GM21717 (cell line): ENCODE measurements around the gene SULT4A1.

Experiments
- ATAC-seq: cut with Tn5 transposase; IDR thresholded peaks from one replicate; pipeline ENCODE4 v1.9.1; 2021; ENCODE audit warnings: mild to moderate bottlenecking, moderate library complexity; ENCODE audit not compliant: unreplicated experiment

The SULT4A1 gene

GRCh38 chr22:43845981-43846380, 16.3 kb downstream of the SULT4A1 start:
- ATAC-seq, result no peak

GRCh38 chr22:43844560-43845545, 17.5 kb downstream of the SULT4A1 start:
- no peak for ATAC-seq

GRCh38 chr22:43843783-43844530, 18.4 kb downstream of the SULT4A1 start:
- ATAC-seq, result no peak

- ATAC-seq, result no peak
Observed at GRCh38 chr22:43841742-43842141, 20.6 kb downstream of the SULT4A1 start.

- ATAC-seq, result no peak
Observed at GRCh38 chr22:43840851-43841250, 21.5 kb downstream of the SULT4A1 start.

- no peak for ATAC-seq
Observed at GRCh38 chr22:43840431-43840830, 21.9 kb downstream of the SULT4A1 start.

- no peak for ATAC-seq
Observed at GRCh38 chr22:43839781-43840180, 22.5 kb downstream of the SULT4A1 start.

- no peak for ATAC-seq
Observed at GRCh38 chr22:43838571-43839307, 23.6 kb downstream of the SULT4A1 start.

GRCh38 chr22:43838161-43838560, 24.2 kb downstream of the SULT4A1 start:
- no peak for ATAC-seq

- no peak for ATAC-seq
Observed at GRCh38 chr22:43837666-43838065, 24.6 kb downstream of the SULT4A1 start.

GRCh38 chr22:43835736-43836135, 26.6 kb downstream of the SULT4A1 start:
- ATAC-seq, result no peak

- no peak for ATAC-seq
Observed at GRCh38 chr22:43835166-43835565, 27.1 kb downstream of the SULT4A1 start.

GRCh38 chr22:43833286-43834240, 28.8 kb downstream of the SULT4A1 start:
- no peak for ATAC-seq

- ATAC-seq, result no peak
Observed at GRCh38 chr22:43832393-43833265, 29.7 kb downstream of the SULT4A1 start.

- no peak for ATAC-seq
Observed at GRCh38 chr22:43831561-43832392, 30.5 kb downstream of the SULT4A1 start.

- no peak for ATAC-seq
Observed at GRCh38 chr22:43830931-43831560, 31.3 kb downstream of the SULT4A1 start.

- ATAC-seq, result no peak
Observed at GRCh38 chr22:43829904-43830851, 32.1 kb downstream of the SULT4A1 start.
